Pancreas (tissue), 10 donors: ENCODE results near the gene AGGF1. TPM values are rescaled to one million over a fixed set of nuclear protein-coding genes. Genes with fewer than 3 reads are reported as not detected.

Experiments
- ATAC-seq, 4 donors: fragments of 200-7000 bp; cut with Tn5 transposase; one replicate each; pipeline versions ENCODE4 v1.8.0 to v1.9.1; 2020; ENCODE audit warnings: mild to moderate bottlenecking in 4 of 4, moderate library complexity in 4 of 4
- DNase-seq, 6 donors: peaks; one replicate each; pipeline ENCODE4 v3.0.0-alpha.2; 2020
- FAIRE-seq: peaks from 2 replicates; lab custom pipeline; 2012; peaks lifted over from hg19 to GRCh38; lab: Jason Lieb, UNC
- H3K27ac ChIP-seq, 4 donors: fragments of 200-600 bp; sonication (generic); 1 replicate in 3 of 4; 2 replicates in 1 of 4; pipeline versions ENCODE4 v1.5.0 to v1.8.0; 2020
- H3K27me3 ChIP-seq, 4 donors: fragments of 200-600 bp; one replicate each; pipeline ENCODE4 v1.8.0; 2021
- H3K36me3 ChIP-seq, 3 donors: fragments of 200-600 bp; sonication (generic) in 1 of 3; one replicate each; pipeline versions ENCODE4 v1.5.0 to v1.8.0; 2020 to 2021
- H3K4me1 ChIP-seq, 3 donors: fragments of 200-600 bp; one replicate each; pipeline ENCODE4 v1.8.0; 2021
- H3K4me3 ChIP-seq, 4 donors: fragments of 200-600 bp; sonication (generic) in 2 of 4; one replicate each; pipeline versions ENCODE4 v1.5.0 to v1.8.0; 2020 to 2021
- H3K9me3 ChIP-seq, 4 donors: fragments of 200-600 bp; one replicate each; pipeline ENCODE4 v1.8.0; 2021
- WGBS, 2 donors: extraction: QIAGEN DNeasy Blood & Tissue Kit; methylation state at CpG; one replicate each; pipeline ENCODE4 v1.1.7; 2013; 5-methylcytosine and 5-hydroxymethylcytosine counted together
- intact Hi-C, 3 donors: fragments of 100-400 bp; cut with DNase I; formaldehyde crosslinking; loops; one replicate each; pipeline versions ENCODE4 v1.11.1 to v1.14.2; 2022
- polyA plus RNA-seq, 2 donors: library from polyadenylated mRNA; stranded (reverse); fragments of 200-250 nt; gene quantifications; one replicate each; pipeline ENCODE4 v1.2.3, GENCODE V29; 2013
- total RNA-seq, 6 donors: library from RNA; stranded (reverse); fragmentation: NEBNext Ultra II Directional in 4 of 6; extraction: Animal tissue kit (Norgen Biotek cat#: 25700) in 4 of 6; gene quantifications; one replicate each; pipeline versions ENCODE4 v1.2.1 to v1.2.4, GENCODE V29; 2021 to 2023
- TF ChIP-seq, protein P1 (sequence below), 4 donors: fragments of 200-600 bp; sonication (generic) in 3 of 4; IDR thresholded peaks; one replicate each; pipeline versions ENCODE4 v1.5.0 to v1.8.0; 2021; ENCODE audit warnings: antibody characterized with exemption in 4 of 4
- donor health status: healthy with polysubstance abuse.
- donor health status: DM: no; HTN: no; CAD: no; lungs with moderate emphysema.
- donor health status: DM: no; HTN: no; CAD: no.
- donor health status: control.
- donor health status: control.
- donor health status: Bipolar disorder and iron deficiency.
- donor health status: DM: yes; HTN: yes; CAD: no.
- donor health status: DM: no; HTN: no; CAD: no.
- donor health status: DM: no; HTN: no; CAD: no.
- donor health status: DM: yes; HTN: yes; CAD: no.

Gene AGGF1
- total and polyA plus RNA-seq, 8 donors, result 3.7 to 12.9 (median 8.5) TPM

DNA sequence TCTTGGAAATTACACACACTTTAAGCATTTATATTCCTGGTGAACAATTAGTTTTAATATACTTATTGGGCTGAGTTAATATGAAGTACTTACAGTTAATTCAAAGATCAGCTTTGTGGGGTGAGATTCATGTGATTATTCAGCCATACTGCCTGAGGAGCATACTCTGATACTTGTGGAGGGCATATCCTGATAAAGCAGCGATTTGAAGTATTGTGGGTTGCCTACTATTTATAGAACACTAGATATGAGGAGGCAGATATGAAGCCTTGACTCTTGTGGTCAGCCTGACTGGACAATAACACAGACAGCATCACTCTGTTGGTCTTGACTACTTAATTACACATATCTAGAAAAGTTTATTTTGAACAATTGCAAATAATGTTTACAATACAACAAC, 27.0 kb upstream of the AGGF1 start:
- no peaks in the 10 kb centered on the region for H3K36me3 ChIP-seq
- intact Hi-C loops, result no loop called here
- H3K9me3 ChIP-seq, result no peaks in the 10 kb centered on the region
- no peak overlapping the region for H3K4me3 ChIP-seq
- FAIRE-seq, result no peak
- peaks cover 0 to 3% (median 0%) of the 10 kb centered on the region in 4 donors for H3K27me3 ChIP-seq
- TF ChIP-seq, protein P1, sequence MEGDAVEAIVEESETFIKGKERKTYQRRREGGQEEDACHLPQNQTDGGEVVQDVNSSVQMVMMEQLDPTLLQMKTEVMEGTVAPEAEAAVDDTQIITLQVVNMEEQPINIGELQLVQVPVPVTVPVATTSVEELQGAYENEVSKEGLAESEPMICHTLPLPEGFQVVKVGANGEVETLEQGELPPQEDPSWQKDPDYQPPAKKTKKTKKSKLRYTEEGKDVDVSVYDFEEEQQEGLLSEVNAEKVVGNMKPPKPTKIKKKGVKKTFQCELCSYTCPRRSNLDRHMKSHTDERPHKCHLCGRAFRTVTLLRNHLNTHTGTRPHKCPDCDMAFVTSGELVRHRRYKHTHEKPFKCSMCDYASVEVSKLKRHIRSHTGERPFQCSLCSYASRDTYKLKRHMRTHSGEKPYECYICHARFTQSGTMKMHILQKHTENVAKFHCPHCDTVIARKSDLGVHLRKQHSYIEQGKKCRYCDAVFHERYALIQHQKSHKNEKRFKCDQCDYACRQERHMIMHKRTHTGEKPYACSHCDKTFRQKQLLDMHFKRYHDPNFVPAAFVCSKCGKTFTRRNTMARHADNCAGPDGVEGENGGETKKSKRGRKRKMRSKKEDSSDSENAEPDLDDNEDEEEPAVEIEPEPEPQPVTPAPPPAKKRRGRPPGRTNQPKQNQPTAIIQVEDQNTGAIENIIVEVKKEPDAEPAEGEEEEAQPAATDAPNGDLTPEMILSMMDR (IDR thresholded peaks at IDR 0.05), result no peak
- no peak for ATAC-seq
- no peak overlapping the region for H3K27ac ChIP-seq
- no peaks in the 10 kb centered on the region for H3K4me1 ChIP-seq
- 19 to 21% methylated on average over 1 of the region's 1 CpG for WGBS, 2 donors
- no peak for DNase-seq

DNA sequence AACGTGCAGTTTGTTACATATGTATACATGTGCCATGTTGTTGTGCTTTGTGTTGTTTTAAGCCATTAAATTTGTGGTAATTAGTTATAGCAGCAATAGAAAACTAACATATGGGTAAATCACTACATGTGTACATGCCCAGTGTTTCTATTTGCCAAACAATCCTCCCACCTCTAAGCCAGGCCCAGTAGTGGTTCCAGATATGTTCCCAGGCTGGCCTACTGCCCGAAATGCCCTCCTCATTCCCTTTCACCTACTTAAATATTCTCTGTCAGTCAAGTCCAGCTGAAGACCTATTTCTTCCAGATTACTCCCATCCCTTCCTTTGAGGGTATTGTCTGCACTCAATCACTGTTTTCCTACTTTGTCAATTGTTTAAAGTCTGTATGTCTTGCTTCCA, 24.1 kb upstream of the AGGF1 start:
- Histone ChIP-seq H3K4me3 (no peak overlapping the region), H3K9me3 (no peaks in the 10 kb centered on the region), H3K27me3 (peaks cover 0 to 3% (median 0%) of the 10 kb centered on the region in 4 donors), H3K4me1 (no peaks in the 10 kb centered on the region), H3K27ac (no peak overlapping the region), H3K36me3 (no peaks in the 10 kb centered on the region)
- intact Hi-C loops, result no loop called here
- ATAC-seq (no peak), DNase-seq (no peak), FAIRE-seq (no peak)
- TF ChIP-seq, protein P1 (IDR thresholded peaks at IDR 0.05), result no peak
- 72 to 78% methylated on average over 2 of the region's 2 CpGs for WGBS, 2 donors

DNA sequence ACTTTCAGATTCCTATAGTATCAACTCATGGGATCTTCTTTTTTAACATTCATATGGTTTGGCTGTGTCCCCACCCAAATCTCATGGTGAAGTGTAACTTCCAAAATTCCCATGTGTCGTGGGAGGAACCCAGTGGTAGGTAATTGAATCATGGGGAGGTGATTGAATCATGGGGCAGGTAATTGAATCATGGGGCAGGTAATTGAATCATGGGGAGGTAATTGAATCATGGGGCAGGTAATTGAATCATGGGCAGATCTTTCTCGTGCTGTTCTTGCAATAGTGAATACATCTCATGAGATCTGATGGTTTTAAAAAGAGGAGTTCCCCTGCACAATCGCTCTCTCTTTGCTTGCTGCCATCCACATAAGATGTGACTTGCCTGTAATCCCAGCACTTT, 21.8 kb upstream of the AGGF1 start:
- TF ChIP-seq, protein P1 (IDR thresholded peaks at IDR 0.05), result no peak

DNA sequence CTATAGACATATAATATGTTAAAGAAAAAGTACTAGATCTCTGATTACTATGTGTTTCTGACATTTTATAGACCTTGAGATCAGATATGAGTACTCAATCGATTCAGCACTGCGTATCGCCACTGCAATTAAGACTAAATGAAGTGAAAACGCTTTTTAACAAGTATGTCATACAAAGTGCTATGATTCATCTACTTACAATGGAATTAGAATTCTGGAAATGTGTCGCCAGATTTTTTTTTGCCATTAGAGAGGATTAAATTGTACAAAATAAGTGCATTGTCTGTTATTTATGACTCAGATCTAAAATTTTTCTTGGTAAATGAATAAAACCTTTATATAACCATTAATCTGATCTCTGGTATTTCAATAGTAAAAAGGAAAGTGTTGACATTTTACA, 20.0 kb upstream of the AGGF1 start:
- FAIRE-seq (no peak), DNase-seq (no peak), ATAC-seq (no peak)
- no peak overlapping the region for H3K4me3 ChIP-seq
- H3K27me3 ChIP-seq, result no peaks in the 10 kb centered on the region
- H3K9me3 ChIP-seq, result no peaks in the 10 kb centered on the region
- no peaks in the 10 kb centered on the region for H3K36me3 ChIP-seq
- WGBS, 2 donors, result 75 to 81% methylated on average over 5 of the region's 5 CpGs
- intact Hi-C loops, result loop anchor here in 1 of 3 donors (10.0 kb wide), 1 partner anchor 135 kb away; no protein-coding TSS in a partner anchor
- TF ChIP-seq, protein P1 (IDR thresholded peaks at IDR 0.05), result no peak
- no peak overlapping the region for H3K27ac ChIP-seq
- H3K4me1 ChIP-seq, result no peaks in the 10 kb centered on the region

More for the DNA sequence above, 21.8 kb upstream of the AGGF1 start:
- no peak for ATAC-seq
- no peak for FAIRE-seq
- Histone ChIP-seq H3K27ac (no peak overlapping the region), H3K4me3 (no peak overlapping the region), H3K27me3 (no peaks in the 10 kb centered on the region), H3K36me3 (no peaks in the 10 kb centered on the region), H3K4me1 (no peaks in the 10 kb centered on the region), H3K9me3 (no peaks in the 10 kb centered on the region)
- WGBS, 2 donors, result 31 to 59% methylated on average over 3 of the region's 3 CpGs
- intact Hi-C loops, result no loop called here
- no peak for DNase-seq

DNA sequence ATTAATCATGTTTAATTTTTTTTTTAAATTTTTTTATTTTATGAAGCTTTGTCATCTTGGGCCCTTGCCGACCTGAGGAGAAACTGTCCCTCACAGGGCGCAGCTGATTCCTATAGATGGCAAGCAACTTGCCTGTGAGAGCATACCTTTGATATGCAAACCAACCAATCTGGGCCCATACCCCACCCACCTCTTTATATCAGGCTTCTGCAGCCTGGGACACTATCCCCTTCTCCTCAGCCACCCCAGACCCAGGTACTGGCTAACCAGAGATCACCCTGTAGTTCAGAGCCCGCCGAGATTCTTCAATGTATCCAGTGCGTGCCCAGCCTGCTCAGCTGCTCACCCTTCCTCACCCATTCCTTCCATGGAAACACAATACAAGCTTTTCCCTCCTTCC, 18.7 kb upstream of the AGGF1 start:
- DNase-seq, result no peak
- intact Hi-C loops, result loop anchor here in 1 of 3 donors (10.0 kb wide), 1 partner anchor 137 kb away; no protein-coding TSS in a partner anchor
- 71 to 81% methylated on average over 5 of the region's 5 CpGs for WGBS, 2 donors
- Histone ChIP-seq H3K9me3 (no peaks in the 10 kb centered on the region), H3K4me3 (no peak overlapping the region), H3K36me3 (no peaks in the 10 kb centered on the region), H3K27ac (no peak overlapping the region), H3K4me1 (no peaks in the 10 kb centered on the region), H3K27me3 (no peaks in the 10 kb centered on the region)
- no peak for ATAC-seq
- TF ChIP-seq, protein P1 (IDR thresholded peaks at IDR 0.05), result no peak
- no peak for FAIRE-seq
